Measurements from ENCODE around the gene LRRN4. TPM values are rescaled to one million over a fixed set of nuclear protein-coding genes. Genes with fewer than 3 reads are reported as not detected.

The LRRN4 gene
- total RNA-seq, 1 donor from 2014 or later, result not detected

- Mint-ChIP-seq H3K27me3 (ENCODE audit: unreplicated experiment) (no peaks in the 10 kb centered on the region), H3K36me3 (ENCODE audit: unreplicated experiment) (peaks cover 63% of the 10 kb centered on the region), H3K4me1 (ENCODE audit: unreplicated experiment) (peaks cover 2% of the 10 kb centered on the region), H3K27ac (ENCODE audit: unreplicated experiment) (no peak overlapping the region), H3K9me3 (ENCODE audit: unreplicated experiment) (no peaks in the 10 kb centered on the region), H3K4me3 (ENCODE audit: unreplicated experiment) (no peak overlapping the region)
- no peak for TF ChIP-seq CTCF (IDR thresholded peaks at IDR 0.05)
- no peak for DNase-seq (ENCODE audit: extremely low spot score, unreplicated experiment)
These were observed 38.9 kb downstream of the LRRN4 start for GRCh38 chr20:6014957-6015356.

GRCh38 chr20:6014017-6014416 is 39.8 kb downstream of the LRRN4 start:
- Mint-ChIP-seq H3K27me3 (ENCODE audit: unreplicated experiment) (no peaks in the 10 kb centered on the region), H3K9me3 (ENCODE audit: unreplicated experiment) (no peaks in the 10 kb centered on the region), H3K4me3 (ENCODE audit: unreplicated experiment) (no peak overlapping the region), H3K36me3 (ENCODE audit: unreplicated experiment) (peaks cover 61% of the 10 kb centered on the region), H3K4me1 (ENCODE audit: unreplicated experiment) (peaks cover 4% of the 10 kb centered on the region), H3K27ac (ENCODE audit: unreplicated experiment) (no peak overlapping the region)
- DNase-seq (ENCODE audit: extremely low spot score, unreplicated experiment), result no peak
- no peak for TF ChIP-seq CTCF (IDR thresholded peaks at IDR 0.05)

GRCh38 chr20:6012179-6012578 is 41.7 kb downstream of the LRRN4 start:
- Mint-ChIP-seq H3K36me3 (ENCODE audit: unreplicated experiment) (peaks cover 48% of the 10 kb centered on the region), H3K4me3 (ENCODE audit: unreplicated experiment) (no peak overlapping the region), H3K9me3 (ENCODE audit: unreplicated experiment) (no peaks in the 10 kb centered on the region), H3K27ac (ENCODE audit: unreplicated experiment) (no peak overlapping the region), H3K27me3 (ENCODE audit: unreplicated experiment) (no peaks in the 10 kb centered on the region), H3K4me1 (ENCODE audit: unreplicated experiment) (peaks cover 22% of the 10 kb centered on the region)
- no peak for DNase-seq (ENCODE audit: extremely low spot score, unreplicated experiment)
- TF ChIP-seq CTCF (IDR thresholded peaks at IDR 0.05), result no peak

- H3K27me3 Mint-ChIP-seq (ENCODE audit: unreplicated experiment), result no peaks in the 10 kb centered on the region
- no peaks in the 10 kb centered on the region for H3K9me3 Mint-ChIP-seq (ENCODE audit: unreplicated experiment)
- H3K4me1 Mint-ChIP-seq (ENCODE audit: unreplicated experiment), result peaks cover 28% of the 10 kb centered on the region
- H3K36me3 Mint-ChIP-seq (ENCODE audit: unreplicated experiment), result peaks cover 23% of the 10 kb centered on the region
- no peak for DNase-seq (ENCODE audit: extremely low spot score, unreplicated experiment)
- peak overlapping the region; percentile 40 for H3K27ac Mint-ChIP-seq (ENCODE audit: unreplicated experiment)
- H3K4me3 Mint-ChIP-seq (ENCODE audit: unreplicated experiment), result peak overlapping the region; percentile 92
- TF ChIP-seq CTCF (IDR thresholded peaks at IDR 0.05), result no peak
These were observed 45.6 kb downstream of the LRRN4 start for GRCh38 chr20:6008254-6008653.

- no peaks in the 10 kb centered on the region for H3K9me3 Mint-ChIP-seq (ENCODE audit: unreplicated experiment)
- peaks cover 28% of the 10 kb centered on the region for H3K4me1 Mint-ChIP-seq (ENCODE audit: unreplicated experiment)
- H3K27me3 Mint-ChIP-seq (ENCODE audit: unreplicated experiment), result no peaks in the 10 kb centered on the region
- peaks cover 19% of the 10 kb centered on the region for H3K36me3 Mint-ChIP-seq (ENCODE audit: unreplicated experiment)
- H3K27ac Mint-ChIP-seq (ENCODE audit: unreplicated experiment), result peak overlapping the region; percentile 40
- H3K4me3 Mint-ChIP-seq (ENCODE audit: unreplicated experiment), result peak overlapping the region; percentile 92
- no peak for DNase-seq (ENCODE audit: extremely low spot score, unreplicated experiment)
- TF ChIP-seq CTCF (IDR thresholded peaks at IDR 0.05), result no peak
These were observed 46.2 kb downstream of the LRRN4 start for GRCh38 chr20:6007529-6008103.
